NT2/D1 (cell line): ENCODE measurements around the gene ZNF503.

Experiments
- YY1 ChIP-seq: IDR thresholded peaks from 2 replicates; pipeline ENCODE4 v1.6.1; 2011; ENCODE audit not compliant: insufficient read length, insufficient read depth
- ZNF274 ChIP-seq: IDR thresholded peaks from 2 replicates; pipeline ENCODE4 v1.6.1; 2011; ENCODE audit warnings: mild to moderate bottlenecking, low read depth, low read length

GRCh38 chr10:75435291-75435690 lies 33.7 kb upstream of the ZNF503 start:
- TF ChIP-seq ZNF274 (no peak), YY1 (no peak)
